ENCODE results near the gene LBR.

Gene LBR

GRCh38 chr1:225471453-225472301 lies 43.8 kb upstream of the LBR start:
- TF ChIP-seq CTCF (conservative IDR thresholded peaks at IDR 0.05) (no peak), ZFX (IDR thresholded peaks at IDR 0.05) (no peak)
- H3K27ac ChIP-seq = no peak overlapping the region

- no peak for TF ChIP-seq ZFX (IDR thresholded peaks at IDR 0.05)
- no peak for TF ChIP-seq CTCF (conservative IDR thresholded peaks at IDR 0.05)
- no peak overlapping the region for H3K27ac ChIP-seq
Measured at GRCh38 chr1:225471109-225471452, 43.2 kb upstream of the LBR start.

GRCh38 chr1:225470211-225471108 lies 42.6 kb upstream of the LBR start:
- TF ChIP-seq CTCF (conservative IDR thresholded peaks at IDR 0.05) (no peak), ZFX (IDR thresholded peaks at IDR 0.05) (no peak)
- no peak overlapping the region for H3K27ac ChIP-seq

GRCh38 chr1:225469051-225469450 lies 41.2 kb upstream of the LBR start:
- H3K27ac ChIP-seq = no peak overlapping the region
- no peak for TF ChIP-seq ZFX (IDR thresholded peaks at IDR 0.05)
- no peak for TF ChIP-seq CTCF (conservative IDR thresholded peaks at IDR 0.05)

DNA sequence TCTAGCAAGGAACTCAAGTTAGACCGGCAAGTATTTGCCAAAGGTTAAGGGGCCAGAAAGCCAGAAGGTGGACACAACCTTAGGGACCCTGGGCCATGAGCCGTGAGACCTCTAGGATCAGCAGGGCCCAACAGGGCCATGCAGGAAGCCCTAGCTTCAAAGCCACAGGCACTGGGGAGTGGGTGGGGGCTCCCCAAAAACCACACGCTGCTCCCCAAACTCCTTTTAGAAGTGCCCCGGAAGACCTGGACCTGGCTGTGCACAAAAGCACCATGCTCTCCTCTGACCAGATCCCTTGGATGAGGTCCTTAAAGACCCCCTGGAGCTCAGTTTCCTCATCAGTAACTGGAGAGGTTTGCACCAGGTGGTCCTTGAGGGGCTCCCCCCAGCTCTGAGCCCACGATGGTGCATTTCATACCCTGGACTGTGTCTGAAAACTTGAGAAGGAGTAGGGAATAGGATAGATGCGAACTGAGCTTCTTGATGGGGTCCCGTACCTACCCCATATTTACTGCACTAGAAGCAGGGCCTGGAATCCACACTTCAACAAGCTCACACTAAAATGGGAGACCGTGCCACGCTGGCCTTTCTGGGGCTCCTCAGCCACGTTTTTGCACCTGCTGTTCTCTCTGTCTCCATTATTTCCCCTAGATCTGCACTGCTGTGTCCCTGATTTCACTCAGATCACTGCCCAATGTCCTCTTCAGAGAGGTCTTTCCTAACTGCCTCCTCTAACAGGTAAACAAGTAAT lies 40.6 kb upstream of the LBR start:
- no peak overlapping the region for H3K27ac ChIP-seq

More for the DNA sequence above, 40.6 kb upstream of the LBR start:
- TF ChIP-seq CTCF (conservative IDR thresholded peaks at IDR 0.05) (no peak), ZFX (IDR thresholded peaks at IDR 0.05) (no peak)

Data from C4-2B (cell line).